ENCODE results near the gene MC3R.
"Not testable (repeated sequence)": the region's sequence is repeated elsewhere in the genome, so short reads cannot be mapped to it uniquely, and the experiment has no call there.

- not testable (repeated sequence) for TF ChIP-seq CTCF (IDR thresholded peaks at IDR 0.05; ENCODE audit: poor library complexity, severe bottlenecking); EZH2 (IDR thresholded peaks at IDR 0.05; ENCODE audit: borderline replicate concordance, insufficient read depth, low read length, poor library complexity, severe bottlenecking); SMC3 (conservative IDR thresholded peaks at IDR 0.05; ENCODE audit: poor library complexity); POLR2AphosphoS5 (IDR thresholded peaks at IDR 0.05); MXI1 (conservative IDR thresholded peaks at IDR 0.05; ENCODE audit: poor library complexity, severe bottlenecking); EP300 (conservative IDR thresholded peaks at IDR 0.05; ENCODE audit: poor library complexity, severe bottlenecking); RAD21 (conservative IDR thresholded peaks at IDR 0.05); TAF1 (IDR thresholded peaks at IDR 0.05; ENCODE audit: low read depth); REST (IDR thresholded peaks at IDR 0.05; ENCODE audit: borderline replicate concordance)
Observed at GRCh38 chr20:56221186-56221585, 27.3 kb upstream of the MC3R start.

All from neural cell (in vitro differentiated cells).